Activated CD8-positive, alpha-beta T cell treated with anti-CD3 and anti-CD28 coated beads, Interleukin-2, amount 10 ng/mL, durations not matched to agents 7 days and 5 days (primary cell): Measurements from ENCODE around the gene CELA3B. TPM values are rescaled to one million over a fixed set of nuclear protein-coding genes. Genes with fewer than 3 reads are reported as not detected.
A peak's percentile ranks its signal among the peaks of the same experiment; 100 is the strongest.
"Not testable (repeated sequence)": the region's sequence is repeated elsewhere in the genome, so short reads cannot be mapped to it uniquely, and the experiment has no call there.

Source experiments
- ATAC-seq: fragments of 150-1000 bp; cut with Tn5 transposase; one replicate; pipeline ENCODE4 v1.10.0; 2021; ENCODE audit warnings: moderate library complexity
- CTCF ChIA-PET: fragments of 350-600 bp; sonication (Branson Sonifier 250); formaldehyde crosslinking; loops from one replicate; lab custom pipeline; 2021; ENCODE audit warnings: antibody characterized with exemption; lab: Charles Lee
- POLR2A ChIA-PET: fragments of 350-600 bp; sonication (Branson Sonifier 250); formaldehyde crosslinking; loops from one replicate; lab custom pipeline; 2021; ENCODE audit warnings: antibody characterized with exemption; lab: Charles Lee
- DNase-seq: peaks from one replicate; pipeline ENCODE4 v3.0.0-alpha.2; 2020
- H3K27ac Mint-ChIP-seq: one replicate; pipeline ENCODE4 v1.8.0; 2021; ENCODE audit warnings: mild to moderate bottlenecking, mixed read lengths
- H3K27me3 Mint-ChIP-seq: one replicate; pipeline ENCODE4 v1.8.0; 2021; ENCODE audit warnings: low read depth, mixed read lengths
- H3K36me3 Mint-ChIP-seq: one replicate; pipeline ENCODE4 v1.8.0; 2021; ENCODE audit warnings: low read depth, mixed read lengths
- H3K4me1 Mint-ChIP-seq: one replicate; pipeline ENCODE4 v1.8.0; 2021; ENCODE audit warnings: low read depth, mixed read lengths
- H3K4me3 Mint-ChIP-seq: one replicate; pipeline ENCODE4 v1.8.0; 2021; ENCODE audit warnings: mild to moderate bottlenecking, mixed read lengths
- H3K9me3 Mint-ChIP-seq: one replicate; pipeline ENCODE4 v1.8.0; 2022; ENCODE audit warnings: mixed read lengths; ENCODE audit not compliant: insufficient read depth
- total RNA-seq, 2 experiments: library from RNA; stranded (reverse); gene quantifications; one replicate each; pipeline ENCODE4 v1.2.3, GENCODE V29; 2021

CELA3B gene
- total RNA-seq, 2 experiments from 2014 or later = not detected

GRCh38 chr1:22005261-22006149 is 28.7 kb downstream of the CELA3B start:
- H3K9me3 Mint-ChIP-seq, H3K27ac Mint-ChIP-seq, H3K27me3 Mint-ChIP-seq, H3K4me3 Mint-ChIP-seq, POLR2A ChIA-PET, H3K4me1 Mint-ChIP-seq, H3K36me3 Mint-ChIP-seq: not testable (repeated sequence)
- peak; percentile 67 for DNase-seq
- peak; percentile 85 for ATAC-seq
- CTCF ChIA-PET = interaction anchor here (1.5 kb wide), 1 partner anchor 19 kb away, joined by 6 read pairs; no protein-coding TSS in a partner anchor

- ATAC-seq, DNase-seq, H3K36me3 Mint-ChIP-seq, POLR2A ChIA-PET, H3K9me3 Mint-ChIP-seq, H3K4me3 Mint-ChIP-seq, H3K27ac Mint-ChIP-seq, H3K27me3 Mint-ChIP-seq, H3K4me1 Mint-ChIP-seq: not testable (repeated sequence)
- CTCF ChIA-PET = interaction anchor here (1.5 kb wide), 1 partner anchor 18 kb away, joined by 6 read pairs; no protein-coding TSS in a partner anchor
Observed at GRCh38 chr1:22006736-22007135, 29.9 kb downstream of the CELA3B start.

GRCh38 chr1:22007262-22007661 is 30.4 kb downstream of the CELA3B start:
- ATAC-seq, H3K9me3 Mint-ChIP-seq, H3K36me3 Mint-ChIP-seq, CTCF ChIA-PET, DNase-seq, H3K4me1 Mint-ChIP-seq, H3K27ac Mint-ChIP-seq, H3K4me3 Mint-ChIP-seq, H3K27me3 Mint-ChIP-seq, POLR2A ChIA-PET: not testable (repeated sequence)

GRCh38 chr1:22009566-22009965 is 32.7 kb downstream of the CELA3B start:
- H3K4me1 Mint-ChIP-seq, CTCF ChIA-PET, H3K36me3 Mint-ChIP-seq, H3K9me3 Mint-ChIP-seq, H3K27ac Mint-ChIP-seq, H3K27me3 Mint-ChIP-seq, DNase-seq, ATAC-seq, POLR2A ChIA-PET, H3K4me3 Mint-ChIP-seq: not testable (repeated sequence)

- POLR2A ChIA-PET, H3K9me3 Mint-ChIP-seq, CTCF ChIA-PET: not testable (repeated sequence)
Observed at GRCh38 chr1:22012752-22013151, 35.9 kb downstream of the CELA3B start.

GRCh38 chr1:22014575-22015206 is 37.9 kb downstream of the CELA3B start:
- H3K27me3 Mint-ChIP-seq, POLR2A ChIA-PET, H3K9me3 Mint-ChIP-seq, H3K4me3 Mint-ChIP-seq, H3K27ac Mint-ChIP-seq, H3K36me3 Mint-ChIP-seq, ATAC-seq, DNase-seq: not testable (repeated sequence)
- peaks cover 16% of the 10 kb centered on the region for H3K4me1 Mint-ChIP-seq
- CTCF ChIA-PET = interaction anchor here (2.1 kb wide), 1 partner anchor 10 kb away, joined by 6 read pairs; no protein-coding TSS in a partner anchor

More at GRCh38 chr1:22012752-22013151, 35.9 kb downstream of the CELA3B start:
- not testable (repeated sequence) for H3K27me3 Mint-ChIP-seq, H3K4me1 Mint-ChIP-seq, ATAC-seq, H3K36me3 Mint-ChIP-seq, DNase-seq, H3K4me3 Mint-ChIP-seq, H3K27ac Mint-ChIP-seq

- Mint-ChIP-seq H3K4me1 (peaks cover 40% of the 10 kb centered on the region), H3K27me3 (no peaks in the 10 kb centered on the region), H3K9me3 (no peaks in the 10 kb centered on the region), H3K4me3 (peak overlapping the region; percentile 17), H3K36me3 (no peaks in the 10 kb centered on the region), H3K27ac (peak overlapping the region; percentile 87)
- ChIA-PET POLR2A (interaction anchor here (0.7 to 10.7 kb wide), 6 partner anchors 11 to 237 kb away, joined by 3 to 310 read pairs (median 6); partner anchors contain the start of gene CDC42), CTCF (interaction anchor here (0.6 to 17.7 kb wide), 8 partner anchors 12 to 398 kb away, joined by 3 to 210 read pairs (median 4); partner anchors contain the start of gene CDC42)
- ATAC-seq (peak; percentile 92), DNase-seq (peak; percentile 82)
Observed at GRCh38 chr1:22018583-22019559, 42.0 kb downstream of the CELA3B start.

GRCh38 chr1:22021061-22021460 is 44.2 kb downstream of the CELA3B start:
- Mint-ChIP-seq H3K36me3 (peaks cover 3% of the 10 kb centered on the region), H3K4me3 (no peak overlapping the region), H3K9me3 (no peaks in the 10 kb centered on the region), H3K27me3 (no peaks in the 10 kb centered on the region), H3K4me1 (peaks cover 52% of the 10 kb centered on the region), H3K27ac (peak overlapping the region; percentile 3)
- CTCF ChIA-PET = interaction anchor here (1.4 to 17.7 kb wide), 2 partner anchors 10 to 34 kb away, joined by 3 to 210 read pairs; partner anchors contain the start of gene CDC42
- no peak for ATAC-seq
- POLR2A ChIA-PET = interaction anchor here (10.7 kb wide), 1 partner anchor 33 kb away, joined by 310 read pairs; the partner anchor contains the start of gene CDC42
- no peak for DNase-seq

GRCh38 chr1:22024485-22025367 is 47.9 kb downstream of the CELA3B start:
- Mint-ChIP-seq H3K4me3 (peak overlapping the region; percentile 89), H3K4me1 (peaks cover 55% of the 10 kb centered on the region), H3K27ac (peak overlapping the region; percentile 97), H3K27me3 (no peaks in the 10 kb centered on the region), H3K36me3 (peaks cover 11% of the 10 kb centered on the region), H3K9me3 (no peaks in the 10 kb centered on the region)
- ChIA-PET POLR2A (interaction anchor here (0.6 to 10.7 kb wide), 23 partner anchors 9 to 1391 kb away, joined by 3 to 310 read pairs (median 4); partner anchors contain the start of genes CDC42 and USP48), CTCF (interaction anchor here (0.7 to 17.7 kb wide), 29 partner anchors 8 to 365 kb away, joined by 3 to 210 read pairs (median 5); partner anchors contain the start of genes CDC42, CELA3A and USP48)
- DNase-seq (peak; percentile 91), ATAC-seq (peak; percentile 66)
